Mesendoderm (in vitro differentiated cells): Measurements from ENCODE around the gene BAZ2B.

Experiments
- DNase-seq: peaks from one replicate; pipeline ENCODE4 v3.0.0; 2013
- H2AK5ac ChIP-seq: 2 replicates; pipeline ENCODE4 v1.6.1; 2013; ENCODE audit warnings: low read length, inconsistent platforms
- H2BK120ac ChIP-seq: 2 replicates; pipeline ENCODE4 v1.6.1; 2013; ENCODE audit warnings: low read depth, mild to moderate bottlenecking, low read length, moderate library complexity, mixed read lengths
- H2BK15ac ChIP-seq: replicated peaks from 2 replicates; pipeline ENCODE4 v1.6.1; 2013; ENCODE audit warnings: low read depth, mild to moderate bottlenecking, moderate library complexity
- H2BK5ac ChIP-seq: 2 replicates; pipeline ENCODE4 v1.6.1; 2013; ENCODE audit warnings: low read length, inconsistent platforms
- H3K18ac ChIP-seq: 2 replicates; pipeline ENCODE4 v1.6.1; 2013; ENCODE audit warnings: mild to moderate bottlenecking, low read length, mixed read lengths
- H3K23ac ChIP-seq: one replicate; pipeline ENCODE4 v1.6.1; 2013; ENCODE audit warnings: low read length
- H3K27ac ChIP-seq: 2 replicates; pipeline ENCODE4 v1.5.1; 2013; ENCODE audit warnings: low read depth, mild to moderate bottlenecking, inconsistent platforms, low read length, moderate library complexity
- H3K27me3 ChIP-seq: 2 replicates; pipeline ENCODE4 v1.6.1; 2013; ENCODE audit warnings: low read length, control low read depth, mild to moderate bottlenecking, inconsistent platforms; ENCODE audit not compliant: insufficient read depth, poor library complexity
- H3K36me3 ChIP-seq: 2 replicates; pipeline ENCODE4 v1.6.1; 2013; ENCODE audit warnings: low read length, inconsistent platforms; ENCODE audit not compliant: control insufficient read depth, insufficient read depth
- H3K4ac ChIP-seq: one replicate; pipeline ENCODE4 v1.6.1; 2013; ENCODE audit warnings: low read depth, mild to moderate bottlenecking, low read length, moderate library complexity
- H3K4me1 ChIP-seq: 2 replicates; pipeline ENCODE4 v1.6.1; 2013; ENCODE audit warnings: low read depth, low read length, inconsistent platforms; ENCODE audit not compliant: control insufficient read depth
- H3K4me2 ChIP-seq: 2 replicates; pipeline ENCODE4 v1.6.1; 2013; ENCODE audit warnings: low read length
- H3K4me3 ChIP-seq: 2 replicates; pipeline ENCODE4 v1.5.1; 2013; ENCODE audit warnings: mild to moderate bottlenecking, low read length
- H3K56ac ChIP-seq: one replicate; pipeline ENCODE4 v1.6.1; 2013; ENCODE audit warnings: low read length
- H3K79me1 ChIP-seq: 2 replicates; pipeline ENCODE4 v1.6.1; 2013; ENCODE audit warnings: low read length, inconsistent platforms
- H3K79me2 ChIP-seq: 2 replicates; pipeline ENCODE4 v1.6.1; 2013; ENCODE audit warnings: mild to moderate bottlenecking, low read length; ENCODE audit not compliant: control insufficient read depth, insufficient read depth
- H3K9ac ChIP-seq: 2 replicates; pipeline ENCODE4 v1.6.1; 2013; ENCODE audit warnings: low read length, inconsistent platforms
- H4K5ac ChIP-seq: one replicate; pipeline ENCODE4 v1.6.1; 2013; ENCODE audit warnings: low read length
- H4K8ac ChIP-seq: one replicate; pipeline ENCODE4 v1.6.1; 2013; ENCODE audit warnings: low read depth, mild to moderate bottlenecking, control low read depth, low read length, moderate library complexity
- WGBS: extraction: QIAGEN DNeasy Blood & Tissue Kit; methylation state at CpG from one replicate; pipeline ENCODE4 v1.1.7; 2013; ENCODE audit warnings: low lambda C conversion rate, missing lambda C conversion rate; ENCODE audit not compliant: insufficient coverage; ENCODE audit errors: extremely low coverage; 5-methylcytosine and 5-hydroxymethylcytosine counted together

Gene BAZ2B

DNA sequence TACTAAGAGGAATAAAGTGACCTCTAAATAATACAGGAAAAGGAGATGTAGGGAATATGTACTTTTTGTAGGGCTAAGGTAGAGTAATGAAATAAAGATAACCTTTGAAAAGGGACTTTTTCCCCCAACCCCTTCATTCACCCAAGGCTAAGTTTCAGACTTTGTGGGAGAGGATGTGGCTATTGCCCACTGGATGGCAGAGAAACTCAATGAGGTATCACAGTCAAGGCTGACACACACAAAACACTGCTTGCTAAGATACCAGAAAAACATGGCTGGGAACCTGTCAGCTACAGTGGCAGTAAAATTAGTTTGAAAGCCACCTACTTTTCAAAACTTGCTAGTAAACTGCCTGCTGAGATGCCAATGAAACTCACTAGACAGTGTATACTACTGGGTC is 171.0 kb downstream of the BAZ2B start:
- H2BK5ac ChIP-seq = no peak overlapping the region
- no peak overlapping the region for H3K27ac ChIP-seq
- H2AK5ac ChIP-seq = no peak overlapping the region
- no peak overlapping the region for H3K23ac ChIP-seq
- no peaks in the 10 kb centered on the region for H3K27me3 ChIP-seq
- H3K18ac ChIP-seq = no peak overlapping the region
- no peak overlapping the region for H3K9ac ChIP-seq
- no peaks in the 10 kb centered on the region for H3K36me3 ChIP-seq
- H3K79me2 ChIP-seq = no peaks in the 10 kb centered on the region
- DNase-seq = no peak
- H2BK15ac ChIP-seq = no peak overlapping the region
- no peaks in the 10 kb centered on the region for H3K4me1 ChIP-seq
- no peak overlapping the region for H2BK120ac ChIP-seq
- no peak overlapping the region for H3K4me2 ChIP-seq
- no peak overlapping the region for H3K4me3 ChIP-seq
- no peak overlapping the region for H3K56ac ChIP-seq
- no peaks in the 10 kb centered on the region for H3K79me1 ChIP-seq
- no peak overlapping the region for H4K8ac ChIP-seq
- no peak overlapping the region for H4K5ac ChIP-seq
- no peak overlapping the region for H3K4ac ChIP-seq

DNA sequence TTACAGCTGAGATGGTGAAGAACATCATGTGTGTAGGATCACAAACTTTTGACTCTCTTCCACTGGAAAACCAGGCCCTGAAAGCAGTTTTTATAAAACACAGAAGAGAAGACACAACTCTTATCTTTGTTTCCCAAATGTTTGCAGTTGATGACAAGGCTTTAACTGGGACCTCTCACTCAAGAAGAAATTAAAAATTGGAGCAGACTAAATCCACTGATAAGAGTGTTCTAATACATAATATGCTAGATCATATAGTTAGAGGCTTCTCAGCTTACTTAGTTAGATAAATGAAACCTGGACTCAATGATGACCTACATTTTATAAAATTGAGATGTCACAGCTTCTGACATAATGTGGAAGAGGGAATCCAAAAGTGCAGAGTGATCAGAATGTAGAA is 171.6 kb downstream of the BAZ2B start:
- no peaks in the 10 kb centered on the region for H3K79me1 ChIP-seq
- no peak overlapping the region for H3K18ac ChIP-seq
- H4K5ac ChIP-seq = no peak overlapping the region
- H2BK5ac ChIP-seq = no peak overlapping the region
- H3K23ac ChIP-seq = no peak overlapping the region
- no peak for DNase-seq
- H3K9ac ChIP-seq = no peak overlapping the region
- H2AK5ac ChIP-seq = no peak overlapping the region
- no peak overlapping the region for H2BK120ac ChIP-seq
- H3K4me1 ChIP-seq = no peaks in the 10 kb centered on the region
- no peaks in the 10 kb centered on the region for H3K79me2 ChIP-seq
- H3K56ac ChIP-seq = no peak overlapping the region
- H3K27me3 ChIP-seq = no peaks in the 10 kb centered on the region
- no peak overlapping the region for H3K4me3 ChIP-seq
- no peak overlapping the region for H3K4me2 ChIP-seq
- H3K27ac ChIP-seq = no peak overlapping the region
- H3K4ac ChIP-seq = no peak overlapping the region
- H4K8ac ChIP-seq = no peak overlapping the region
- H2BK15ac ChIP-seq = no peak overlapping the region
- no peaks in the 10 kb centered on the region for H3K36me3 ChIP-seq

DNA sequence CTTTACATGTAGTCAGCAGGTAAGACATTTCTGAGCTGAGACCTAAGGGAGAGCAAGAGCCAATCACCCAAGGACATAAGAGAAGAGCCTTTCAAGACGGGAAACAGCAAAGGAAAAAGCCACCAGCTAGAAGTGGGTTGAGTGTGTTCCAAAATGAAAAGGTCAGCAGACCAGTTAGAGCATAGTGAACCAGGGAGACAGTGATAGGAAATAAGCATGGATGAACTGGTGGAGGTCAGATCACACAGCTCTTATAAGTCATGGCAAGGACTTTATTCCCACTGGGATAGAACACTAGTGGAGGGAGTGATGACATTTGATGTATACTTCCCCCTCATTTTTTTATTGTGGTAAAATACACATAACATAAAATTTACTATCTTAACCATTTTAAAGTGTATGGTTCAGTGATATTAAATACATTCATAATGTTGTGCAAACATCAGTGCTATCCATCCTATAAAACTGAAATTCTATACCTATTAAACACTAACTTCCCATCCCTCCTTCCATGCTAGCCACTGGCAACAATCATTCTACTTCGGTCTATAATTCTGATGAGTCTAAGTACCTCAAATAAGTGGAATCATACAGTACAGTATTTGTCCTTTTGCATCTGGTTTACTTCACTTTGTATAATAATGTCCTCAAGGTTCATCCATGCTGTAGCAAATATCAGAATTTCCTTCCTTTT is 174.0 kb downstream of the BAZ2B start:
- no peaks in the 10 kb centered on the region for H3K4me1 ChIP-seq
- H3K23ac ChIP-seq = no peak overlapping the region
- H3K4ac ChIP-seq = no peak overlapping the region
- H3K18ac ChIP-seq = no peak overlapping the region
- no peak overlapping the region for H2BK120ac ChIP-seq
- no peaks in the 10 kb centered on the region for H3K27me3 ChIP-seq
- H2BK15ac ChIP-seq = no peak overlapping the region
- no peak overlapping the region for H4K8ac ChIP-seq
- no peak overlapping the region for H2BK5ac ChIP-seq
- H3K9ac ChIP-seq = no peak overlapping the region
- no peaks in the 10 kb centered on the region for H3K36me3 ChIP-seq
- no peak for DNase-seq
- no peaks in the 10 kb centered on the region for H3K79me1 ChIP-seq
- no peak overlapping the region for H2AK5ac ChIP-seq
- WGBS = no CpG with 5 or more reads among the region's 2 CpGs
- H4K5ac ChIP-seq = no peak overlapping the region
- no peaks in the 10 kb centered on the region for H3K79me2 ChIP-seq
- H3K4me2 ChIP-seq = no peak overlapping the region
- no peak overlapping the region for H3K4me3 ChIP-seq
- H3K56ac ChIP-seq = no peak overlapping the region
- H3K27ac ChIP-seq = no peak overlapping the region

DNA sequence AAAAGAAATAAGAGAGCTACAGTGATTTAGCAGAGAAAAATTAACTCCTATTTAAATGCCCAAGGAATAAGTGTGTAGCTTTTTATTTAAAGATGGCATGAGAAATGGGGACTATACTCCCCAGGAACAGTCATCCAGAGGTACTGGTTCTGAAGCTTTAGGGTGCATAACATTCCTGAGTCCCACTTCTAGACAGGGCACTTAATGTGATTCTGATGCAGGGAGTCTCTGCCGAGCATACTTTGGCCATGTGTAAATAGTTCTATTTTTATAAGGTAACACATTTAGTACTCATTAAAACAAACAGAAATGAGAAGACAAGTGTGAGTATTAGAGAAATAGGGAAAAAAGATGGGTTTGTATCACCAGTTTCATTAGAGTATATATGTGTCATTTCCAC is 175.2 kb downstream of the BAZ2B start:
- H4K8ac ChIP-seq = no peak overlapping the region
- H3K18ac ChIP-seq = no peak overlapping the region
- DNase-seq = no peak
- no peak overlapping the region for H2AK5ac ChIP-seq
- no peak overlapping the region for H3K4me3 ChIP-seq
- H3K4ac ChIP-seq = no peak overlapping the region
- H3K9ac ChIP-seq = no peak overlapping the region
- H3K79me2 ChIP-seq = no peaks in the 10 kb centered on the region
- no peak overlapping the region for H3K4me2 ChIP-seq
- no peaks in the 10 kb centered on the region for H3K4me1 ChIP-seq
- H3K27ac ChIP-seq = no peak overlapping the region
- H3K56ac ChIP-seq = no peak overlapping the region
- H3K27me3 ChIP-seq = no peaks in the 10 kb centered on the region
- no peak overlapping the region for H2BK120ac ChIP-seq
- no CpG with 5 or more reads among the region's 1 CpG for WGBS
- H3K79me1 ChIP-seq = no peaks in the 10 kb centered on the region
- no peak overlapping the region for H4K5ac ChIP-seq
- H2BK15ac ChIP-seq = no peak overlapping the region
- no peak overlapping the region for H2BK5ac ChIP-seq
- no peak overlapping the region for H3K23ac ChIP-seq
- no peaks in the 10 kb centered on the region for H3K36me3 ChIP-seq

DNA sequence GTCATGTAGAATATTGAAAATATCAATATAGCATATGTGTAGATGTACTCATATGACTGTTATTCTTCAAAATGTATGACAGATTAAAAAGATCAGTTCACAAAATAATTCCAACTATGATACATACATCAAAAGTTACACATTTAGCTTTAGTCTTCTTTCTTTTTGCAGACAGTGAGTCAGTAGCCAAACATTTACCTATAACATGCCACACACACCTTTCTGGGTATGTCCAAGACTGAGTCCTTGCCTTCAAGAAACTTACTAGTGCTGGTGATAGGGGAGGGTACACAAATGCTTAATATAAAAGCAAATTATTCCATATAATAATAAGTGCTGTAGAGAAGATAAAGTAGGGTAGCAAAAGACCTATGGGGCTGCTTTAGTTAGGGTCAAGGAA is 176.9 kb downstream of the BAZ2B start:
- no peak overlapping the region for H4K5ac ChIP-seq
- no peaks in the 10 kb centered on the region for H3K79me1 ChIP-seq
- no peak overlapping the region for H3K4me3 ChIP-seq
- no peak overlapping the region for H2AK5ac ChIP-seq
- no peak overlapping the region for H3K18ac ChIP-seq
- no peak overlapping the region for H3K56ac ChIP-seq
- no peak overlapping the region for H3K23ac ChIP-seq
- H2BK120ac ChIP-seq = no peak overlapping the region
- no peaks in the 10 kb centered on the region for H3K36me3 ChIP-seq
- H3K27ac ChIP-seq = no peak overlapping the region
- no peak overlapping the region for H4K8ac ChIP-seq
- no peaks in the 10 kb centered on the region for H3K27me3 ChIP-seq
- no peak overlapping the region for H2BK5ac ChIP-seq
- no peak for DNase-seq
- H3K4me1 ChIP-seq = no peaks in the 10 kb centered on the region
- H3K4me2 ChIP-seq = no peak overlapping the region
- no peak overlapping the region for H3K4ac ChIP-seq
- no peak overlapping the region for H2BK15ac ChIP-seq
- H3K9ac ChIP-seq = no peak overlapping the region
- H3K79me2 ChIP-seq = no peaks in the 10 kb centered on the region

DNA sequence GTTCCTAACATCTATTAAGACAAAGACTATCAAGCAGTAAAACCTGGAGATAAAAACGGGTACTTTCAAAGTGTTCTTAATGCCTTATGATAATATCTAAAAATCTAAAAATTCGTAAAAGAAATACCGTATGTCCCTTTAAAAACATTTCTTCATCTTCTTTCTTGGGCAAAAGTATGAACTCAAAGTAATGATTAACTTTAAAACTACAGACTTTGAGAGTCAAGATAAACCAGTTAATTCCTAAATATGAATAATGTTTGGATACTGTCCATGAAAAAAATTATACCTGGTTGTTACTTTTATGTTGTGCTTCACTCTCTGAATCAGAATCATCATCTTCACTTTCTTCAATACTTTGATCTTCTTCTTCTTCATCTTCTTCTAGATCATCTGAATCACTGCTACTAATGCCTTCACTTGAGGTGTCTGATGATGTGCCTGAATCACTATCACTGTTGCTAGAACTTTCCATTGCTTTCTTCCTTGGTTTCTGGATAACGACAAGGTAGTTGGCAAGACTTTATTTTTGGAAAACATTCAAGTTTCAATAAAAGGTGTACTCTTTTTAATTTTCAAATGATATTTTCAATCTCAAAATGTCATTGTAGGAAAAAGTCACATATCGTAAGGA is 177.5 kb downstream of the BAZ2B start:
- no peak overlapping the region for H2AK5ac ChIP-seq
- no peaks in the 10 kb centered on the region for H3K79me2 ChIP-seq
- H3K18ac ChIP-seq = no peak overlapping the region
- no peak overlapping the region for H3K56ac ChIP-seq
- H3K4me3 ChIP-seq = no peak overlapping the region
- WGBS = 100% methylated on average over 2 of the region's 5 CpGs
- H3K36me3 ChIP-seq = no peaks in the 10 kb centered on the region
- no peaks in the 10 kb centered on the region for H3K4me1 ChIP-seq
- no peak overlapping the region for H4K8ac ChIP-seq
- H3K4me2 ChIP-seq = no peak overlapping the region
- no peak overlapping the region for H2BK5ac ChIP-seq
- no peak overlapping the region for H2BK15ac ChIP-seq
- no peak for DNase-seq
- H2BK120ac ChIP-seq = no peak overlapping the region
- H3K79me1 ChIP-seq = no peaks in the 10 kb centered on the region
- no peak overlapping the region for H3K23ac ChIP-seq
- no peak overlapping the region for H3K27ac ChIP-seq
- H3K4ac ChIP-seq = no peak overlapping the region
- no peak overlapping the region for H4K5ac ChIP-seq
- H3K9ac ChIP-seq = no peak overlapping the region
- H3K27me3 ChIP-seq = no peaks in the 10 kb centered on the region
